Measurements from ENCODE around the gene CYB5RL. TPM values are rescaled to one million over a fixed set of nuclear protein-coding genes. Genes with fewer than 3 reads are reported as not detected.

CYB5RL gene
- total RNA-seq, 1 experiment from 2014 or later, result 5.5 TPM

DNA sequence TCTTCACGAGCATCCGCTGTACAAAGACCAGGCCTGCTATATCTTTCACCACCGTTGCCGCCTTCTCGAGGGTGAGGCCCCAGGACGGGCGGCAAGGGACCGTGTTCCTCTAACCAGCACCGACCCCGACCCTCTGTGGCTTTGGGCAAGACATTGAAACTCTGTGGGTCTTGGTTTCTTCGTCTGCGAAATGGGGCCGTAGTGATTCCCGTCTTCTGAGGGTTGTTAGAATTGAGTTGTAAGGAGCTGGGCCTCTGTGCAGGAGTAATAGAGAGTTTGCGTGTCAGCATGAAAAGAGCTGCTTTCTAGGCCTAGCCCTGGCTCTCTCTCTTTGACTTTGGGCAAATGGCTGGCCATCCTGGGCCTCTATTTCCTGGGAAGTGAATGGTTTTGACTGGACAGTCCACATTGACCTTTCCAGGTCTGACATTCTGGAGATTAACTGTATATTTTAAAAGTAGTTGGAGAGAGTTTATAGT lies 728 bp upstream of the CYB5RL start:
- in situ Hi-C loops (cut with HindIII; ENCODE audit: low sequenced_read_pairs), result no loop called here
- no peak for DNase-seq (ENCODE audit: low spot score)

DNA sequence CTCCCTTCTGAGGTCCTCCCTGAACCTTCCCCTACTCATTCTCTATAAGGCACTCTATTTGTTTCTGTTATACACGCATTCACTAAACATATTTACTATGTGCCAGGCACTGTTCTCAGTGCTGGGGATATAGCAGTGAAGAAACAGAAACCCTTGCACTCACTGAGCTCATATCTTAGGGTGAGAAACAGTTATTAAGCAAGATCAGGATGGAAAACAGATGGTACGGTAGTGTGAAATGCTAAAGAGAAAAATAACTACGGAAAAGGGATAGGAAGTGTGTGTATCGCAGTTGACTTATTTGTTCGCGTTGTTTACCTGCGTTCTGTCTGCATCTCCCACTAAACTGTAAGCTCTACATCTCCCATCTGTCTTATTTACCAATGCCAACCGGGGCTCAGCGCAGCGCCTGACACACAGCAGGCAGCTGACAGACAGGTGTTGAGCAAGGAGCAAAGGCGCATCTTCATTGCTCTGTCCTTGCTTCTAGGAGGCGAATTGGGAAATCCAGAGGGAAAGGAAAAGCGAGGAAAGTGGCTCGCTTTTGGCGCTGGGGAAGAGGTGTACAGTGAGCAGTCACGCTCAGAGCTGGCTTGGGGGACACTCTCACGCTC lies 572 bp downstream of the CYB5RL start:
- DNase-seq (ENCODE audit: low spot score), result no peak
- in situ Hi-C loops (cut with HindIII; ENCODE audit: low sequenced_read_pairs), result no loop called here

DNA sequence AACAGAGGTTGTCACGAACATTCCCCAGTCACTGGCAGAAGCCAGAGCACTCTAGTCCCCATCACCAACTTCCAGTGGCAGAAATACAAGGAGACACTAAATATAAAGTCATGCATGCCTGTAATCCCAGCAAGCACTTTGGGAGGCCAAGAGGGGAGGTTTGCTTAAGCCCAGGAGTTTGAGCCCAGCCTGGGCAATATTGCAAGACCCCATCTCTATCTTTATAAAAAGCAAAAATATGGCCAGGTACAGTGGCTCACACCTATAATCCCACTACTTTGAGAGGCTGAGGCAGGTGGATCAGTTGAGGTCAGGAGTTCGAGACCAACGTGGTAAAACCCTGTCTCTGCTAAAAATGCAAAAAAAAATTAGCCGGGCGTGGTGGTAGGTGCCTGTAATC lies 6.4 kb downstream of the CYB5RL start:
- DNase-seq (ENCODE audit: low spot score), result no peak
- in situ Hi-C loops (cut with HindIII; ENCODE audit: low sequenced_read_pairs), result no loop called here

DNA sequence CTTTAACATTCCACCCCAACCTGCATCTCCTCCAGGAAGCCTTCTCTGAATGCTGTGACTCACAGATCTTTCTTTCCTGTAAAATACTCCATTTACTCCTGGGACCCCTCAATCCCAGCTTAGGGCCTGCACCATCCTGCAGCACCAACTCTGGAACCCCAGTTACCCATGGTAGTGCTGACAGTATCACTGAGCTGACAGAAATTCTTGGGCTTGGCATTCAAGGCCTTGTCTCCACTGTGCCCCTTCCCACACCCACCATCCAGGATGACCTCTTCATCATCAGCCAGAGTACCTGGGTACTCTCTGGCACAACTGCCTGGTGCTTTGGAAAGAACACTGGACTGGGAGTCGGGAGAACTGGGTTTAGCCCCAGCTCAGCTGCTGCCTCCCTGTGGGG lies 8.3 kb downstream of the CYB5RL start:
- DNase-seq (ENCODE audit: low spot score), result no peak
- in situ Hi-C loops (cut with HindIII; ENCODE audit: low sequenced_read_pairs), result no loop called here

DNA sequence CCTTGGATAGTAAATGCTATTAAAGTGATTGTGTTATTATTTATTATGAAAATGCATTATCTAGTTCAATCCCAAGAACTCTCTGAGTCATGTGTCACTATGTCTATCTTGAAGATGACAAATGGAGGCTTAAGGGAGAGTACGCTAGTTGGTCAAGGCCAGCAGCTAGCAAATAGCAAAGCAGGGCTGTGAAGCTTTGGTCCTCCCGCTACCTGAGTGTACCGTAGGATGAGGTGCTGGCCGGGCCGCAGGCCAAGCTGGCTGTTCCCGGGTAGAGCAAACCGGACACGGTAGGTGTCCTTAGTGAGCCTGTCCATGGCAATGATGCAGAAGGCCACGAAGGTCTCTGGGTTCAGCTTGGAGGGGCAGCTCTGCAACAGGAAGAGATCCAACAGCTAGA lies 9.3 kb downstream of the CYB5RL start:
- DNase-seq (ENCODE audit: low spot score), result no peak
- in situ Hi-C loops (cut with HindIII; ENCODE audit: low sequenced_read_pairs), result no loop called here

DNA sequence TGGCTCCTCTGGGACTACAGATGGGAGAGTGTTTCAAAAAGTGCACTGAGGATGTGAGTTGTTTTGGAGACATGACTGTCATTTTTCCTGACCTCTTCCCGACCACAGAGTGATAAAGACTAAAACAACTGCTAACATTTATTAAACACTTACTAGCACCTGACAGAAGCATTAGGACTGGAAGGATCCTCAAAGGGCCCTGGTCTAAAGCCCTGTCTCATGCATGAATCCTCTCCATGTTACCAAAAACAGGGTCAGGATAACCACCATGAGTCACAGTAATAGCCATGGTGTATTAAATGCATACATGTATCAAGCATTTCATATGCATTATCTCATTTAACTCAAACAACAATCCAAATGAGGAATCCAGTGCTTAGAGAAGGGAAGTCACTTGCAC lies 11.5 kb downstream of the CYB5RL start:
- in situ Hi-C loops (cut with HindIII; ENCODE audit: low sequenced_read_pairs), result no loop called here
- DNase-seq (ENCODE audit: low spot score), result no peak

DNA sequence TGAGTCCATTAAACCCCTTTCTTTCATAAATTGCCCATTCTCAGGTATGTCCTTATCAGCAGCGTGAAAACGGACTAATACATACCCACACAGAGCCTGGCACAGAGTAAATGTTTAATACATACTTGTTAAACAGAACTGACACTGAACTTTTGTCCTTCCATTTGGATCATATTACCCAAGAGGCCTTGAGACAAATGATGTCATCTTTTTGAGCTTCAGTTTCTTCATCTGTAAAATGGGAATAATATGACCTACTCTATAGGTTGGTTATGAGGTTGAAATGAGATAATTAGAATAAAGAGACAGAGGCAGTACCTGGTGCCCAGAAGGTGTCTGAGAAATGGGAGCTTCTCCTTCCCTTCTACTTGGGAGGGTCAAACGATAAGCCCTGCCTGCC lies 13.8 kb downstream of the CYB5RL start:
- DNase-seq (ENCODE audit: low spot score), result no peak
- in situ Hi-C loops (cut with HindIII; ENCODE audit: low sequenced_read_pairs), result no loop called here

DNA sequence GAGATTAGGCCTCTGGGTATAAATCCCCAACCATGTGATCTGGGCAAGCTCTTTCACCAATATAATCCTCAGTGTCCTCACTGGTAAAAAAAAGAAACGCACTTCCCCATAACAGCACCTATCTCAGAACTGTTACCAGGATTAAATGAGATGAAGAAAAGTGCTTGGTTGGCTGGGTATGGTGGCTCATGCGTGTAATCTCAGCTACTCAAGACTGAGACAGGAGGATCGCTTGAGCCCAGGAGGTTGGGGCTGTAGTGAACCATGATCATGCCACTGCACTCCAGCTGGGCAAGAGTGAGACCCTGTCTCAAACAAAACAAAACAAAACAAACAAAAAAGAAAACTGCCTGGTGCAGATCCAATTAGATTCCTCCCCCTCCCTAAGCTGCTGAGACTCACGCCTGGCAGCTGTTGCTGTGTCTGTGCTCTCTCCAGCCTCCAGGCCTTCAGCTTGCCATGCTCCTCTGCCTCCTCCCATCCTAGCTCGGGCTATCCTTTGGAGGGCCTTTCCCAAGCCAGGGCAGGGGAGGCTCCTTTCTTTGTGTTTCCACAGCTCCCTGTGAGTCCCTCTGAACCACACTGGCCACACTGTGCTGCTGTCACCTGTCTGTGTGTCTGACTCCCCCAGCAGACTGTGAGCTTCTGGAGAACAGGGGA lies 19.0 kb downstream of the CYB5RL start:
- DNase-seq (ENCODE audit: low spot score), result no peak
- in situ Hi-C loops (cut with HindIII; ENCODE audit: low sequenced_read_pairs), result no loop called here

DNA sequence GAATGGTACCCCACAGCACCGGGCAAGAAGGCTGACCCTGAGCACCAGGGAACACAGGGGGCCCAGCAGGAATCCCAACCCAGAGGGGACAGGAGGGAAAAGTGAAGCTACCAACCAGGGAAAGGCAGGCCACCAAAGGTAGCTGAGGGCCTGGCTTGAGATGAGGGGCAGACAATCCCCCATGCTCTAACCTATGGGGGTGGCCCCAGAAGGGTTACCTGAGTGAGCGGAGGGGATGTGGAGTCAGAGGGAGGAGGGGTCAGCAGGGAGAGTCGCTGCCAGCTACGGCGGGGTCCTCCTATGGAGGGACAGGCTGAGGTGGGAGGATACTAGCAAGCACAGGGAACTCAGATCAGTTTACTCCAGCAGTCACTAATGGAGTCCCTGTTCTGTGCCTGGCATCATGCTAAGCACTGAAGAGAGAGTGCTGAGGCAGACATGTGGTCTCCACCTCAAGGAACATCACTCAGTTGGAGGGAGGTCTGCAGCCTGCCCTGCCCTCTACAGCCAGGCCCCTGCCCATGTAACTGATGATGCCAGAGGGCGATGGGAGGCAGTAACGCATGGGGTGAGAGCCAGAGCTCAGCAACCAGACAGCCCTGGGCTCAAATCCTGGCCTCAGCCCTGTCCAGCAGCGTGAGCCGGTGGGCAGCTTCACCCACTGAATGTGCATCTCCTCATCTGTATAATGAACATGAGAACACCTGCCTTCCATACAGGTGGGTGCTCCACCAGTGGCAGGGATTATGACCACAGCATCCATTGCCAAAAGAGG lies 21.3 kb downstream of the CYB5RL start:
- DNase-seq (ENCODE audit: low spot score), result no peak
- in situ Hi-C loops (cut with HindIII; ENCODE audit: low sequenced_read_pairs), result no loop called here

DNA sequence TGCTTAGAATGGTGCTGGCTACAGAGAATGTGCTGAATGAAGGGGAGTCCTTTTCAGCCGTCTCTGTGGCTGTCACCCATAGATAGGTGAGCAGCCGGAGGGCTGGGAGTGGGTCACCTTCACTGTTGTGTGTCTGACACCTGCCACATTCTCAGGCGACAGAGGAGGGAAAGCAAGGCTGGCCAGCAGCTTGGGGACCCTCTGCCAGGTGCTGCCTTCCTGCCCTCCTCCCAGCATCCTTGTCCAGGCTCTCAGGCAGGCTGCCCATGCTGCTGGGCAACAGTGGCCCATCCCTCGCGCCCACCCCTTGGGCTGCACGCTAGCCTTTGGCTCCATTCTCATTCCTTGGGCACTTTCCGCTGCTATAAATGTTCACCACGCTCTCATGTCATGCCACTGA lies 22.1 kb downstream of the CYB5RL start:
- in situ Hi-C loops (cut with HindIII; ENCODE audit: low sequenced_read_pairs), result no loop called here
- no peak for DNase-seq (ENCODE audit: low spot score)

DNA sequence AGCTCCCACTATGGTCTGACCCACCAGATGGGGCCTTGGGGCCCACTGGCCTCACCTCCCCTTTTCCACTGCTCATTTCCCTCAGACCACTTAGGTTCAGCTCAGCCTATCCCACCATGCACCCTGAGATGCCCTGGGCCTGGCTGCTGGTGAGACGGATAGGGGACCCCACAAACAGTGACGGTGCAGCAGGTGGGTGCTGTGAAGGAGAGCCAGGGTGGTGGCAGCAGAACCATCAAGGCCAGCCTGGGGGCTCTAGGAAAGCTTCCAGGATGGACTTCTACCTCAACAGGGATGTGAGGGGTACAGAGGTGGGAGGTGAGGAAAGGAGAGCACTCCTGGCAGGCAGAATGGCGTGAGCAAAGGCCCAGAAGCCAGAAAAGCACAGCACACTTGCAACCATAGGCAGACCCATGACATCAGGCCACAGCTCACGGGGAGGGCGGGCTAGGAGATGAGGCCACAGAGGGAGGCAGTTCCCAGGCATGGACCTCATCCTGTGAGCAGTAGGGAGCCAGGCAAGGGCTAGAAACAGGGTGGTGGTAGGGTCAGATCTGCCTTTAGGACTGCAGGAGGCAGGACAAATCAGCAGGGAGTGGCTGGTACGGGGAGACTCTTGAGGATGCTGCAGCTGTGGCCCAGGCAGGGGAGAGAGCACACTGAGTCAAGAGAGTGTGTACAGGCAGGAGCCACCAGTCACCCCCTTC lies 23.1 kb downstream of the CYB5RL start:
- no peak for DNase-seq (ENCODE audit: low spot score)
- in situ Hi-C loops (cut with HindIII; ENCODE audit: low sequenced_read_pairs), result no loop called here

DNA sequence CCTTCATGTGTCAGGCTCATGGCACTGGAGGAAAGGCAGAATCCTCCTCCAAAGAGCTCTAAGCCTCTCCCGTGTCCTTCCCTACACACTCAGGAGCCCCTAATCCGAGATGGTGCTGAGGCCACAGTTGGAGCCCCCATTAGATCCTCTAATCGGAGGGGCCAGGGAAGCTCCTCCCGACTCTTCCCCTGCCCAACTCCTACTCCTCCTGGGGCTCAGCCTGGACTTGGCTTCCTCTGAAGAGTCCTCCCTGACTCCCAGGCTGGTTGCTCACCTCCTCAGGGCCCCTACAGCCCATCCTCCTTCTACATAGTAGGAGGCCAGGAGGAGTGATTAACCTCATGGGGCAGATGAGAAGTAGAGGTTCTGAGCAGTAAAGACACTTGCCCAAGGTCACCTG lies 25.7 kb downstream of the CYB5RL start:
- no peak for DNase-seq (ENCODE audit: low spot score)
- in situ Hi-C loops (cut with HindIII; ENCODE audit: low sequenced_read_pairs), result no loop called here

DNA sequence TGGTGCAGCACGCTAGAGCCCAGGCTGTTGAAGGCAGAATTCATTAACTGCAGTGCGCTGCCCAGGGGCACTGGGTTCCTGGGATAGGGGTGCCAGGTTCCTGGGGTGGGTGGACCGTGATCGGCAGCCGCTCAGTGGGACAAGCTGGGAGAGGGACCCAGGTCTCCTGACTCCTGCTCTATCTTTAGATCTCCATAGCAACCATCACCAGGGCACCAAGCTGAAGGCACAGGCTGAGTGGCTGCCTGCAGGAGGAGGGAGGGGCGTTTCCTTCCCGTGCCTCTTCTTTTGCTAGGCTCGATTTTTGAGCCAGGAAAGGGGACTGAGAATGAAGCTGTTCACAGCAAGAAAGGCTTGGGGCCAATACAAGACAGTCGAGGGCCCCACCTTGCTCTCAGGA lies 26.1 kb downstream of the CYB5RL start:
- in situ Hi-C loops (cut with HindIII; ENCODE audit: low sequenced_read_pairs), result no loop called here
- DNase-seq (ENCODE audit: low spot score), result peak; percentile 48

DNA sequence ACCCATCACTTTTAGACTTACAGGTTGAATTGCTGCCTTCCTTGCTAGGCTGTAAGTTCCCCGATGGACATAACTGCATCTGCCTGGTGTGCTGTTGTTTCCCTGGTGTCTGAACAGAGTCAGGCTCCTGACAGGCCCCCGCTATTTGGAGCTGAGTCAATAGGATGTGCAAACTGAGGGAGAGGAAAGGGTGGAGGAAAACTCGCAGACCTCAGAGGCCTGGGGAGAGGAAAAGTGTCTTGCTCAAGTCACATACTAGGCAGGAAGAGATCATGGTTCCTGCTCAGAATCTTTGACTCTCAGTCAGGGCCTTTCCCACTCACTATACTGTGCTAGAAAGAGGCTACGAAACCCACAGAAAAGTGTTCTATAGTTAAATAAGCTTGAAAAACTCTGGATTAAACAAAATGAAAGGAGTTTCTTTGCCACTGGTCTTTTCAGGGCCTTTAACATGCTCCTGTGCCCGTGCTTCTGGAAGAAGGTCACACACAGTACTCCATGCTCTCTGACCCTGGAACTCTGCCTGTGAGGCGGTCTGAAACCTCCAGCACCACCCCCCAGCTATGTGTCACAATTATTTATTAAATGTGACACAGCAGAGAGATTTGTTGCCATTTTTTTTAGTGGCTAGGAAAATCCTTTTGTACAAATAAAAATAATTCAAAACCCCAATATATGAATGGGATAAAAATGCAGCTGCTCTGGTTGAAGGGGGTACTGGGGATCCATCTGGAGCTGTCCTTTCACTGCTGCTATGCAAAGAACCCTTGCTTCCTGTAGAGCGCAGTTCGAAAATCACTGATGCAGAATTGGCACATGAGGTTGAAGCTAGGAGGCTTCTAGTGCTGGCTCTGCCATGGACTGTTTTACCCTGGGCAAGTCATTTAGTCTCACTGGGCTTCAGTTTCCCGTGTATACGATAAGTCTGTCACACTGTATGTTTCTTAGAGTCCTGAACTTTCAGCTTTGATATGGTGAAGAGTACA lies 26.9 kb downstream of the CYB5RL start:
- in situ Hi-C loops (cut with HindIII; ENCODE audit: low sequenced_read_pairs), result no loop called here

DNA sequence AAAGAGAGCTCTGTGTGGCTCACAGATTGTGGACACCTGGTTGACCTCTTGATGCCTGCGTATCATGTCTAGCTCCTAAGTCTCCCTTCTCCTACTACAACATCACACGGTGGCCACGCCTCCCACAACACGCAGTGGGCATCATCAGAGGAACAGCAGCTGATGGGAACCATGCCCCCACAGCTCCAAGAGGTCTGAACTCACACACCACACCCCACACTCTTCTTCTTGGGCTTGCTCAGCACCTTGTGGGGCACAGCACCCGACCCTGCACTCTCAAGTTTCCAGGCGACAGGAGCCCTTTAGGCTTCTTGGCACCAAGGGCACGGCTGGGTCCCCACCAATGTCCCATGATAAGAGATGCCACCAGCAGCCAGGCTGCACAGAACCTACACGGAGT lies 28.2 kb downstream of the CYB5RL start:
- no peak for DNase-seq (ENCODE audit: low spot score)
- in situ Hi-C loops (cut with HindIII; ENCODE audit: low sequenced_read_pairs), result no loop called here

More for the DNA sequence above, 26.9 kb downstream of the CYB5RL start:
- DNase-seq (ENCODE audit: low spot score), result peak; percentile 20

DNA sequence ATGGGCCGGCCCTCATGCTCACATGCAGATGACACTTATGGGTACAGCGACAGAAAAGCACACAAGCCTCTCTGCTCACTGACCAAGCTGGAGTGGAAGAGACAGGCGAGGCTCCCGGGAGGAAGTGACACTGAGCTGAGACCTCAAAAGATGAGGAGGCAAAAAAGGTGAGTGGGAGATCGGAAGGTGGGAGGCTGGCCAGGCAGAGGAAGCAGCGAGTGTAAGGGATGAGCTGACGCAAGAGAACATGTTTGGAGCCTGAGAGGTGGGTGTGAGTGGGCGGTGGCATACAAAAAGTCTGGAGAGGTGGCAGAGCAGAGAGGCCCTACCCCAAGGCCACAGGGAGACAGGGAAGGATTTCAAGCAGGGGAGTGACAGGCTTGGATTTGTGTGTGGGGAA lies 28.8 kb downstream of the CYB5RL start:
- in situ Hi-C loops (cut with HindIII; ENCODE audit: low sequenced_read_pairs), result no loop called here
- no peak for DNase-seq (ENCODE audit: low spot score)

DNA sequence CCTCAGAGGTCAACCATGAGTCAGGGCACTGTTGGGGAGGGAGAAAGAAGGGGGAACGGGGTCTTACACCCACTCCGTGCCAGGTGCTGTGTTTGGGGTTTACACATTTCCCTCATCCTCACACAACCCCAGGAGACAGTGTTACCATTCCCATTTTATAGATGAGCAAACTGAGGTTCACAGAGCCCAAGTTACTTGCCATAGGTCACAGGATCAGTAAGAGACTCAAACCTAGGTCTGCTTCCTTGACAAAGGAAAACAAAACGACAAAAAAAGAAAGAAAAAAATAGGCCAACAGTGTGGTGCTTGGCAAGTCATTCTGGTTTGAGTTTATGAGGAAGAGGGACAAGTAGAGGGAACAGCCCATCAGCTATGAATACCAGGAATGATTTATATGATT lies 30.8 kb downstream of the CYB5RL start:
- in situ Hi-C loops (cut with HindIII; ENCODE audit: low sequenced_read_pairs), result no loop called here
- no peak for DNase-seq (ENCODE audit: low spot score)

DNA sequence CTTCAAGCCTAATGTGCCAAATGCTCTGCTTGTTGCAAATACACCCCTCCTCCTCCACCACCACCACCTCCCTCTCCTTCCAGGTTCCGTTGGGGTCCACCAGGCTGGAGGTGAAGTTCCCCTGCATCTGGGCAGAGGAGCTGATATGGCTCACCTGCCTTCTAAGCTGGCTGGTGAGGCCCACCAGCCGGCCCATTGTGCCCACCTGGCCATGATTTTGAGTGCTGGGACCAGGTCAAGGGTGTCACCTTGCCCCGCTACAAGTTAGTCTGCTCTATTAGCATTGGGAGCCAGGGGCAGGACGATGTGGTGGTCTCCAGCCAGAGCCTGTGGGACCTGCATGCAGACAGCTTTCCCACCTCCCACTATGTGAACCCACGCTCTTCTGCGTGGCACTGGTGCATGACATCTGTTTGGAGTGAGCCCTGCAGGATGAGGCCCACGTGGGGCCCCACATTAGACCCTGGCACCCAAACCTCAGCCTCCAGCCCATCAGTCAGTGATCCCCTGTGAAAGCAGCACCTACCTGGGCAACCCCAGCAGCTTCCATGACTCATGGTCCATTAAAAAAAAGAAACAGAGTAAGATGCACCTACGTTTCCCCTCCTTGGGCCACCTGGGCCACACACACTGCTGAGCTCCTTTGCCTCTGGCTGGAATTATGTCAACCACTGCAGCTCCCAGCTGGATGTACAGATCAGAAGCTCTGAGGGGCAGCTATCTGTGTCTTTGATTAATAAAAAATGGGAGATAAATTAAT lies 31.4 kb downstream of the CYB5RL start:
- in situ Hi-C loops (cut with HindIII; ENCODE audit: low sequenced_read_pairs), result no loop called here
- DNase-seq (ENCODE audit: low spot score), result no peak
